HG02678 (cell line): Measurements from ENCODE around the gene DGKH.
"Not testable (repeated sequence)": the region's sequence is repeated elsewhere in the genome, so short reads cannot be mapped to it uniquely, and the experiment has no call there.

ENCODE experiments used
- ATAC-seq: cut with Tn5 transposase; IDR thresholded peaks from one replicate; pipeline ENCODE4 v1.9.1; 2021; ENCODE audit warnings: mild to moderate bottlenecking, moderate library complexity; ENCODE audit not compliant: unreplicated experiment

Gene DGKH

GRCh38 chr13:42112864-42113263 lies 64.4 kb downstream of the DGKH start:
- no peak for ATAC-seq

GRCh38 chr13:42113478-42113877 lies 65.0 kb downstream of the DGKH start:
- ATAC-seq: no peak

GRCh38 chr13:42114278-42114677 lies 65.8 kb downstream of the DGKH start:
- ATAC-seq: no peak

GRCh38 chr13:42114912-42115311 lies 66.5 kb downstream of the DGKH start:
- ATAC-seq: no peak

GRCh38 chr13:42116225-42116624 lies 67.8 kb downstream of the DGKH start:
- no peak for ATAC-seq

- ATAC-seq: no peak
These were observed 70.6 kb downstream of the DGKH start for GRCh38 chr13:42119041-42119440.

GRCh38 chr13:42119875-42120274 lies 71.4 kb downstream of the DGKH start:
- peak; percentile 44 for ATAC-seq

- no peak for ATAC-seq
These were observed 75.2 kb downstream of the DGKH start for GRCh38 chr13:42123600-42123999.

GRCh38 chr13:42125046-42125445 lies 76.6 kb downstream of the DGKH start:
- no peak for ATAC-seq

GRCh38 chr13:42127047-42127446 lies 78.6 kb downstream of the DGKH start:
- ATAC-seq: no peak

- ATAC-seq: no peak
These were observed 80.6 kb downstream of the DGKH start for GRCh38 chr13:42129033-42129432.

- ATAC-seq: no peak
These were observed 88.1 kb downstream of the DGKH start for GRCh38 chr13:42136518-42136917.

- ATAC-seq: no peak
These were observed 89.5 kb downstream of the DGKH start for GRCh38 chr13:42137856-42138537.

- no peak for ATAC-seq
These were observed 92.0 kb downstream of the DGKH start for GRCh38 chr13:42140494-42140893.

GRCh38 chr13:42141052-42141451 lies 92.6 kb downstream of the DGKH start:
- ATAC-seq: not testable (repeated sequence)

- ATAC-seq: no peak
These were observed 97.9 kb downstream of the DGKH start for GRCh38 chr13:42146359-42146758.

- no peak for ATAC-seq
These were observed 100.1 kb downstream of the DGKH start for GRCh38 chr13:42148538-42148937.

- no peak for ATAC-seq
These were observed 100.7 kb downstream of the DGKH start for GRCh38 chr13:42149136-42149535.

GRCh38 chr13:42151781-42152180 lies 103.3 kb downstream of the DGKH start:
- ATAC-seq: no peak

- ATAC-seq: no peak
These were observed 104.0 kb downstream of the DGKH start for GRCh38 chr13:42152495-42152894.

GRCh38 chr13:42153199-42154113 lies 105.0 kb downstream of the DGKH start:
- no peak for ATAC-seq

- ATAC-seq: no peak
These were observed 106.8 kb downstream of the DGKH start for GRCh38 chr13:42155251-42155650.
